ENCODE measurements around the gene RPL22.

Gene RPL22

GRCh38 chr1:6244401-6245049, 45.1 kb upstream of the RPL22 start:
- Histone ChIP-seq H3K27ac (no peak overlapping the region), H3K4me3 (peak overlapping the region; percentile 24)
- no peak for DNase-seq (ENCODE audit: low spot score)
- TF ChIP-seq, protein P1, sequence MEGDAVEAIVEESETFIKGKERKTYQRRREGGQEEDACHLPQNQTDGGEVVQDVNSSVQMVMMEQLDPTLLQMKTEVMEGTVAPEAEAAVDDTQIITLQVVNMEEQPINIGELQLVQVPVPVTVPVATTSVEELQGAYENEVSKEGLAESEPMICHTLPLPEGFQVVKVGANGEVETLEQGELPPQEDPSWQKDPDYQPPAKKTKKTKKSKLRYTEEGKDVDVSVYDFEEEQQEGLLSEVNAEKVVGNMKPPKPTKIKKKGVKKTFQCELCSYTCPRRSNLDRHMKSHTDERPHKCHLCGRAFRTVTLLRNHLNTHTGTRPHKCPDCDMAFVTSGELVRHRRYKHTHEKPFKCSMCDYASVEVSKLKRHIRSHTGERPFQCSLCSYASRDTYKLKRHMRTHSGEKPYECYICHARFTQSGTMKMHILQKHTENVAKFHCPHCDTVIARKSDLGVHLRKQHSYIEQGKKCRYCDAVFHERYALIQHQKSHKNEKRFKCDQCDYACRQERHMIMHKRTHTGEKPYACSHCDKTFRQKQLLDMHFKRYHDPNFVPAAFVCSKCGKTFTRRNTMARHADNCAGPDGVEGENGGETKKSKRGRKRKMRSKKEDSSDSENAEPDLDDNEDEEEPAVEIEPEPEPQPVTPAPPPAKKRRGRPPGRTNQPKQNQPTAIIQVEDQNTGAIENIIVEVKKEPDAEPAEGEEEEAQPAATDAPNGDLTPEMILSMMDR (IDR thresholded peaks at IDR 0.05), result no peak

DNA sequence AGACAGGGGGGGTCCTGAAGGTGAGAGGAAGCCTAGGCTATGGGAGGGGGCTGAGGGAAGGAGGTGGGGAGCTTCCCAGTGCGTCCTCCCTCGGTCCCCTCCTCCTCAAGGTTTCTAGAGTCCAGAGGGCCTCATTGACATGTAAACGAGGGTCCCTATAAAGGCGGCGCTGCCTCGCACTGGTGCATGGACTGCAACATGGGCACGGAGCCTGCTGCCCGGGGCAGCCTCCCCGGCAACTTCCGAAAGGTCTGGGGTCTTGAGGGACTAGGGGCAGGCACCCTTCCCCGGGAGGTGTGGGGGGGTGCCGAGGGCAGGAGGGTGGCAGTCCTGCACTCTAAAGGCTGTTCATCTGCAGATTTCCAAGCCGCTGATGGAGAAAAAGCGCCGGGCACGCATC, 44.6 kb upstream of the RPL22 start, which contains the start of gene HES3:
Gene HES3, plus strand, starts transcription at position 187 of the 400 bp plus-strand sequence. Its CDS starts 187 bp downstream, at position 374.
- TF ChIP-seq, protein P1 (IDR thresholded peaks at IDR 0.05), result no peak
- peak within 1 kb of the TSS; percentile 24 for H3K4me3 ChIP-seq
- DNase-seq (ENCODE audit: low spot score), result no peak
- H3K27ac ChIP-seq, result no peak within 1 kb of the TSS

DNA sequence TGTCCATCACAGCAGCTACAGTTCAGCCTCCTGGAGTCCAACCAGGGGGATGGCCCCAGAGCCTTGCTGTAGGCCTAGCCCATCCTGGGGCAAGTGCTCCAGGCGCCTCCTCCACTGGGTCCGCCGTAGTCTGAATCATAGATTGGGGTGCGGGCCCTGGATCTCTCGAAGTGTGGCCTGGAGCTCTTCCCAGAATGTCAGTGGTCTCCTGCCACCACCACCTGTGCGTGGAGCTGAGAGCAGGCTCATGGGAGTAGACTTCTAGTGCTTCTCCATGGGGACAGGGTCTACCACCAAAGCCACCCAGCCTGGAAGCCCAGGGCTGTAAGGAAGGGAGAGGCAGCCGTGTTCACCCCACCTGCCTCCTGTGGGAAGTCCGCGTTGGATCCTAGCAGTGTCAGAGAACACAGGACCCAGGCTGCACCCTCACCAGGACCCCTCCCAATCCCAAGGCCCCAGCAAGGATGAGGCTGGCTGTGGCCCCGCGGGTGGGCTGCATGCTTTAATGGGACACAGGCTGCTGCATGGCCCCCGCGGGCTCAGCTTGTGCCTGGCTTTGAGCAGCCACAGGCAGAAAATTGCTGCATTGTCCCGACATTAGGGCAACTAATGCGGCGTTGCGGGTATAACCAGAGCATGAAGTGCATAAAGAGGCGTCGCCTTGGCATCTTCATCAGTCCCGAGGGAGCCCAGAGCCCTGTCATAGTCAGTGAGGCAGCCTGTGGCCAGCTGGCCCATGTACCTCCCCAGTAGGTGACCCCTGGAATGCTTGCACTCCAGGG, 43.8 kb upstream of the RPL22 start:
- TF ChIP-seq, protein P1 (IDR thresholded peaks at IDR 0.05), result no peak
- no peak for DNase-seq (ENCODE audit: low spot score)
- Histone ChIP-seq H3K27ac (no peak overlapping the region), H3K4me3 (no peak overlapping the region)

- Histone ChIP-seq H3K27ac (no peak overlapping the region), H3K4me3 (peak overlapping the region; percentile 51)
- TF ChIP-seq, protein P1 (IDR thresholded peaks at IDR 0.05), result no peak
- DNase-seq (ENCODE audit: low spot score), result no peak
These were observed 42.7 kb upstream of the RPL22 start for GRCh38 chr1:6241887-6242740.

- TF ChIP-seq, protein P1 (IDR thresholded peaks at IDR 0.05), result no peak
- peak overlapping the region; percentile 51 for H3K4me3 ChIP-seq
- H3K27ac ChIP-seq, result no peak overlapping the region
- no peak for DNase-seq (ENCODE audit: low spot score)
These were observed 41.9 kb upstream of the RPL22 start for GRCh38 chr1:6241107-6241886.

Measured in coronary artery (tissue), 2 donors.